NCI-H526 treated with DMSO at 0.1 percent for 48 hours (cell line): ENCODE data around the gene PLEKHA1.

Experiments used
- DNase-seq: peaks from one replicate; lab custom pipeline; 2025; lab: John Stamatoyannopoulos, UW

PLEKHA1 gene

DNA sequence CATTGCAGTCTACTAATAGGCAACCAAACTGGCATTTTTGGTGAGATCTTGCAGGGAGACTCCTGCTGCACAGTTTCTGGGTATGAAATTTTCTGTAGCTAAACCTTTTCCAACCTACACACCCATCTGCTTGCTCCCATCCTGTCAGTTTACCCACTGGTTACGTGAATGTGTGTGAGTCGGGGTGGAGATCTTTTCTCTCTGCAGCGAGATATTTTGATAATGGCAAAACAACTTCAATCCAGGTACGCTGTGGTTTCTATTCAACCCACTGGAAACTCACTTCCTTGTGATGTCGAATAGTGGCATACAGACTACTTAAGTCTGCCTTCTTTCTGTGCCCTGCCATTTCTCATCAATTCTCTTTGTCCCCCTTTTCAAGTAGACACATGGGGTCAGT lies 4.5 kb downstream of the PLEKHA1 start:
- DNase-seq, result no peak

DNA sequence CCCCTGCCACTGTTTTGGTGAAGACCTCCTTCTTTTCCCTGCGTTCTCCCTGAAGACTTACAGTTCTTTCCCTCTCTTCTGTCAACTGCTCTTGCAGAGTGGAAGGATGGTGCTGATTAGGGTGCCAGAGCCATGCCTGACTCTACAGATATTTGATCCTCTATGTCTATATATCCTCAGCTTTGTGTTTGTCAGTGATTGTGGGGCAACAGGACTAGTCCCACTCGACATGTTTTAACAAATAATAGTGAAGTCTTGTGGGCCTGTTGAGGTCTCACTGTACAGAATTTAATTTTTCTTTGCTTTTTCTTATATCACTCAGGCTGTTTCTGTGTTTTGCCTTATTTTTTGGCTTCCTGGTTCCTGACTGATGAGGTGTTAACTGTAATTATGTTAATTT lies 5.0 kb downstream of the PLEKHA1 start:
- DNase-seq, result no peak

DNA sequence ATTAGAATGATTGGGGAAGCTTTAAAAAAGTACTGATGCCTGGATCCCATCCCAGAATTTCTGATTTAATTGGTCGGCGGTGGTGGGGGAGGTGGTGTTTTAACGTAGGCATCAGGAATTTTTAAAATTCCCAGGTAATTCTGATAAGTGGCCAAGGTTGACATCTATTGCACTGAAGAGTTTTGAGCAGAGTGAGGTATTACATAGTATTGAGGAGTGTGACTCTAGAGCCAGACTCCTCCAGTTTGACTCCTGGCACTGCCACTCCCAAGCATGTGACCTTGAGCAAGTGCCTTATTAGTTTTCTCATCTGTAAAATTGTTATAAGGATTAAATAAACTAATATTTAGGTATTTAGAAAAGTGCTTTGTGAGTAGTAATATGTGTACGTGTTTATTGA lies 6.2 kb downstream of the PLEKHA1 start:
- DNase-seq, result no peak

DNA sequence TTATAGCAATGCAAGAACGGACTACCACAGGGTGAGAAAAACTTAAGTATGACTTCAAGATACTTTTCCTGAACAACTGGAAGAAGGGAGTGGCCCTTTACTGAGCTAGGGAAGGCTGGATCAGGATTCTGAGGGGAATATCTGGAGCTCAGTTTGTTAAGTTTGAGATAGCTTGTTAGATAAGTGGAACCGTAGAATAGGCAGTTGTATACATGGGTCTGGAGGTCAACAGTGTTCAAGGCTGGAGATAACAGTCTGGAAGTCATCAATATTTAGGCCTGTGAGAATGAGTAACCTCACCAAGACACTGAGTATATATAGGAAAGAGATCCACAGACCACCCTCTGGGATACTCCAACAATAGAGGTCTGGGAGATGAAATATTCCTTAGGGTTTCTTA lies 7.2 kb downstream of the PLEKHA1 start:
- no peak for DNase-seq

DNA sequence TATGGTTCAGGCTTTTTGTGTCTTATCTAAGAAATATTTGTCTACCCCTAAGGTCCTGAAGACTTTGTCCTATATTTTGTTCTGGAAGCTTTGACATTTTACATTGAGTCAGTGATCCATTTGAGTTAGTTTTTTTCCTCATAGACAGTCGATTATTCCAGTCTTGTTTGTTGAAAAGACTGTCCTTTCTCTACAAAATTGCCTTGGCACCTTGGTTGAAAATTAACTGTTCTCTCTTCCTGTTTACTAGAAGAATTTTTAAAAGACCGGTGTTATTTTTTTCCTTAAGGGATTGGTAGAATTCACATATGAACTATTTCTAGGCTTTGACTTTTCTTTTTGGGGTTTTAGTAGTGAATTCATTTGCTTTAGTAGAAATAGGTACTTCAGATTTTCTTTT lies 12.0 kb downstream of the PLEKHA1 start:
- DNase-seq, result no peak

DNA sequence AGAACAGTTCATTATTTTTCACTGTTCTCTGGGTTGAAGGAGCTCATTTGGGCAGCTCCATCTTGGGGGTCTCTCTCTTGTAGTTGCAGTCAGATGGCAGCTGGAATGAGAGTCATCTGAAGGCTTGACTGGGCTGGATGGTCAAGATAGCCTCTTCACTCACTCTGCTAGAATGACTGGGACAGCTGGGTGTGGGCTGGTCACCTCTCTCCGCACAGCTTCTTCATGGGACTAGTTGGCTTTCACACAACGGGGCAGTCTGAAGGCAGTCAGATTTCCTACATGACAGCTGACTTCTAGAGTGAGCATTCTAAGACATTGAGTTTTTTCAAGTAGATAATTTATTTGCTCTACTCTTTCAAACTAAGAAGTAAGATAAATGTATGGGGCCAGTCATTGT lies 13.1 kb downstream of the PLEKHA1 start:
- DNase-seq, result no peak

GRCh38 chr10:122388287-122388997 lies 13.9 kb downstream of the PLEKHA1 start:
- DNase-seq, result no peak

GRCh38 chr10:122390271-122390670 lies 15.8 kb downstream of the PLEKHA1 start:
- no peak for DNase-seq

DNA sequence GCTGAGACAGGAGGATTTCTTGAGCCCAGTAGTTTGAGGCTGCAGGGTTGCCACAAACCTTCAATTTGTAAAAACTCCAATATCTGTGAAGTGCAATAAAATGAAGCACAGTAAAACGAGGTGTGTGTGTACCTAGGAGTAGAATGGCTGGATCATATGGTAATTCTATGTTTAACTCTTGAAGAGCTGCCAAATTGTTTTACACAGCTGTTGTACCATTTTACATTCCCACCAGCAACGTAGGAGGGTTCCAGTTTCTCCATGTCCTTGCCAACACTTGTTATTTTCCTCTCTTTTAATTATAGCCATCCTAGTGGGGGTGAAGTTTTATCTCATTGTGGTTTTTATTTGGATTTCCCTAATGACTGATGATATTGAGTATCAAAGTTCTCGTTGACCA lies 16.2 kb downstream of the PLEKHA1 start:
- DNase-seq, result no peak

DNA sequence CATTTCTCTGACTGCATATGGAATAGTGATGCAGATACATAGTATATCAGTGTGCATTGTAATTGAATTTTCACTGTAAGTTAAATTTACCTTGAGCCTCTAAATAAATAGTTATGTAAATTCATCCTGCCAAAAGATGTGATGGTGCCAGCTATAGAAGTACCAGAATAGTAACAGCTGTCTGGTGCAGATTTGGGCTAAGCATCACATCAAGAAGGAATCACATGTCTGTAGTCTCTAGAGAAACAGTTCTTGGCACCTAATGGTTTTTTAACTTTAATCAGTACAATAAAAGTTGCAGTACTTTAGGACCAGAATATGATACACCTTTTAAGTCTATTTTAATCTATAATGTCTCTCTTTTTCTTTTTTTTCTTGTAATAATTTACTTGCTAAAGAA lies 17.4 kb downstream of the PLEKHA1 start:
- DNase-seq, result no peak

DNA sequence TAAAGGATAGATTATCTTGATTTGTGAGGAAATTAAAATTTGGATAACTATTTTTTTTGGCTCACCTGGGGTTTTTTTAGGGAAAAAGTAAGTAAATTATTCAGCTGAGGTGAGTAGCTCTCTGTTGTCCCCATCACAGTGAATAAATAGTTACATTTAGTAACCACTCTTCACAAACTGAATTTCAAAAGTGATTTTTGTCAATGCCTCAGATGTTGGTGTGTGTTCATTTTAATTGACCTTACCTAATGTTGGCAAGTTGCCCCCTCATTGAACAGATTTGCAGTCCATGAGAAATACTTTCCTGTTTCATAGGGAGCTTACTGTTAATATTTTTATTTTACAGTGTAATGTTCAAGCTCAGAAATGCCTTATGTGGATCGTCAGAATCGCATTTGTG lies 18.3 kb downstream of the PLEKHA1 start:
- DNase-seq, result no peak

DNA sequence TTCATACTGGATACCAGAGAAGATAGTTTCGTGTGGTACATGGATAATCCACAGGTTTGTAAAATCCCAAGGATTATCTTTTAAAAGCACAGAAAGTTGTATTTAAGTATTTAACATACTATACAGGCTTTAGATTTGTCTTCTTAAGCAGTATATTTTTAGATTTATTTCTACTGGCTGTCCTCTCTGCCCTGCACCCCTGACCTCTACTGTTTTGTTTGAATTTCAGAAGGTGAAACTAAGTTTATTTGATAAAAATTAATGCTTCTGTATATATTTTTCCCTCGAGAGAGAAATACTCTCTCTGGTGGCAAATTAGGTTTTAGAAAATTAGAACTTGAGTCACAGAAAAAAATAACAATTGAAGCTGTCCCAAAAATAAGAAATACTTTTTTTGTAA lies 18.8 kb downstream of the PLEKHA1 start:
- DNase-seq, result no peak

DNA sequence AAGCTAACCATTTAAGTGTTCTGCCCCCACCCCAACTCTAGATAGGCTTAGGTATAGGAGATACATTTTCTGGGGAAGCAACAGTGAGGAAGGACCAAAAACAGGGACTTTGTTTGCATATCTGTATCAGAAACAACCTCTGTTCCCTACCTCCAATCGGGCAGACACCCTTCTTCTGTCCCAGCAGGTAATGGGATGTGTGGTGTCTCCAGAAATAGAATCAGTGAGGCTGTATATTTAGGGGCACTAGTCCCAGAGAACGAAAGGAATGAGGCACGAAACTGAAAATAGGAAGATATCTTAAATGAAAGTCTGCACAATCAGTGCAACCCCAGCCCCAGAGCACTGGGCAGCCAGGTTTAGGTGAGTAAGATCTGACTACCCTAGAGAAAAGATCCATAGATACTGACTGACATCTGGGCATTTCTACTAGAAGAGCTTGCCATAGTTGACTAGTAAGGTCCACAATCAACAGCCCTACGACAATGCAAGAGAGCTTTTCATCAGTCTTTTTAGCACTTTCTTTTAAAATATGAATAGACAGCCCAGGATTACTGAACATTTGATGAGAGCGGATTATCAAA lies 28.1 kb downstream of the PLEKHA1 start:
- no peak for DNase-seq

DNA sequence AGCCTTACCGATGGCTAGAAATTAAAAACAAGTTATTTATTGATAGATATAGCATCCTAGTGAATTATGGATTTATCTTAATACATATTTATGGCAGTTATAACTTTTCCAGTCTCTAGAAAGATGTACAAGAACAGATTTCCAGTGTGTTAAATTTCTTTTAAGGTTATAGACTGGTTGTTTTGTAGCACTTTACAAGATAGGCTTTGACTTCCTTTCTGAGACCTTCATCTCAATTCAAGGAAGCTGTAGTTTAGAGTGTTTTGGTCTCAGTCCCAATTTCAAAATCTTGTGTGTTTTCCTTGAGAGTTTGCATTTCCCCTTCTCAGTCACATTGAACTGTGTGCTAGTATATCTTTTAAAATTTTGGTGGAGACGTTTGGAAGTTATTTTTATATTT lies 30.1 kb downstream of the PLEKHA1 start:
- no peak for DNase-seq

- no peak for DNase-seq
These were observed 33.0 kb downstream of the PLEKHA1 start for GRCh38 chr10:122407375-122408125.

- DNase-seq, result no peak
These were observed 38.8 kb downstream of the PLEKHA1 start for GRCh38 chr10:122413327-122413726.

DNA sequence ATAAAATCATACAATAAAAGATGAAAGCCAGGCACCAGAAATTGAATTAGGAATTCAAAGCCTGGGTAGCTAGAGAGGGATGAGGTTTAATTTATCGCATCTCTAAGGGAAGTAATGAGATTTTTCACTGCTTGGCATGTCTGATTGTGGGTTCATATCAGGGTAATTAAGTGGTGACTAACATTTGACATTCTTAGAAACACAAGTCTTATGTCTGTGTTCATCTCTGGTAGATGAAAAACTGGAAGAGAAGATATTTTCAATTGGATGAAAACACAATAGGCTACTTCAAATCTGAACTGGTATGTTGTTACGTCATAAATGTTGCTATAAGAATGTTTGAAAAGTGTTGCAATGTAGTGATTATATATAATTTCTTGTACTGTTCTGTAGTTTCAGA lies 43.2 kb downstream of the PLEKHA1 start:
- DNase-seq, result no peak

DNA sequence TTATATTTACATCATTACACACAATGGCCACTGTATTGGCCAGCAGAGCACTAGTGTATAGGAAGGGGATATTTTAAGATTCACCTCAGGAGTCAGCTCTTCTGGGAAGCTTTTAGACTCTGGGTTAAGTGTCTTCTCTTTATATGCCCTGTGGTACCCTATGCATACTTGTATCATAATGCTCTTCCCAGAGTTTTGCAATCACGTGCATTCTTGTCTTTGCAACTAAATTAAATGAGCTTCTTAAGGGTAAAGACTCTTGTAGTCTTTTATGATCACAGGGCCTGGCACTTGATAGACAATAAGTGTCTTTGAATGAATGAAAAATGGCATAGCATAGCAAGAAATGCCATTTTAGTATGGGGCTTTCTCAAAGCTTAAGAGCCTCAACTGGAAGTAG lies 44.5 kb downstream of the PLEKHA1 start:
- DNase-seq, result no peak

GRCh38 chr10:122419876-122420623 lies 45.5 kb downstream of the PLEKHA1 start:
- DNase-seq, result no peak

DNA sequence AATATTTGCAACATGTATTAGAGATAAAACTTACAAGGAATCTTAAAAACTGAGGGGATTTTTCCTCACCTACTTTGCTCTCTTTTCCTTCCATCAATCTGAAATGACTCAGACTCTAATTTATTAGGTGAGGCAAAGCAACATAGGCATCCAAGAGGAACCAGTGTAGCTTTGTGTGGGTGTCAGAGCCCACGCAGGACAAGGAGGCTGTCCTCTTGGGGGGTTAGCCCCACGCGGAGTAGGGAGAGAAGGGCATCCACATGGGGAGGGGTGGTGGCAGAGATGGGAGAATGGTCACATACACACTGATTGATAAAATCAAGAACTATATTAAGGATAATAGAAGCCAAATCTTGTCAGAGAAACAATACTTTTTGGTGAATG lies 46.1 kb downstream of the PLEKHA1 start:
- DNase-seq, result no peak

DNA sequence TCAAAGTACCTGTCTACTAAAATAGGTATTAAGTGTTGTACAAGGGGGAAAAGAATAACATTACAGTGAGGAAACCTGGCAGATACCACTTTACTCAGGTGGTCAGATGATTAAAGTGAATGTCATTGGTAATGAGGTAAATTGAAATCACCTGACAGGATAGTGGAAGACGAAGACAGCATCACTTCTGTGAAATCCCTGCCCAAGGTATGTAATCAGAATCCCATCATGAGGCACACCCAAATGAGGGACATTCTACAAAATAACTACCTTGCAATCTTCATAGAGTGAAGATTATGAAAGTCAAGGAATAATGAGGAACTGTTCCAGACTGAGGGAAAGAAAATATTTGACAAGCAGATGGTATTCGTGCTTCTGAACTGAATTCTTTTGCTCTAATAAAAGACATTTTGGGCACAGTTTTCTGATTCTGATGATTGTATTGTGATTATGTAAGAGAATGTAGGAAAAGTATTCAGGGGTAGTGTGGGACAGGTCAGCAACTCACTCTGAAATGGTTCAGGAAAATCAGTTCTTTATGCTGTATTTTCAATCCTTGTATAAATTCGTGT lies 46.6 kb downstream of the PLEKHA1 start:
- DNase-seq, result no peak

DNA sequence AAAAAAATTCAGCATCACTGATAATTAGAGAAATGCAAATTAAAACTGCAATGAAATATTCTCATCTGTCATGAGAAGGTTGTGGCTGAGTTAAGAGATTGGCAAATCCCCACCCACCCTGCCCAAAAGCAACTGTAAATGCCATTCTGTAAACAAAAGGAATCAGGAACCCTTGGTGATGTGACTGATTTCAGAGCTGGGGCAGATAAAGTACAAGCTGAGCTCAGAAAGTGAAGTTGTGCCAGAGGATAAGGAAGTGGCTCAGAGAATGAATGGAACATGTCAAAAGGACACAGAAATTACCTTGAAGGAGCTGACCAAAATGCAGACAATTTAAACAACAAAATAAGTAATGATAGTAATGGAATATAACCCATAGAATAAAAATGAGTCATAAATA lies 47.2 kb downstream of the PLEKHA1 start:
- DNase-seq, result no peak
